ENCODE results near the gene GAREM2.

Gene GAREM2

DNA sequence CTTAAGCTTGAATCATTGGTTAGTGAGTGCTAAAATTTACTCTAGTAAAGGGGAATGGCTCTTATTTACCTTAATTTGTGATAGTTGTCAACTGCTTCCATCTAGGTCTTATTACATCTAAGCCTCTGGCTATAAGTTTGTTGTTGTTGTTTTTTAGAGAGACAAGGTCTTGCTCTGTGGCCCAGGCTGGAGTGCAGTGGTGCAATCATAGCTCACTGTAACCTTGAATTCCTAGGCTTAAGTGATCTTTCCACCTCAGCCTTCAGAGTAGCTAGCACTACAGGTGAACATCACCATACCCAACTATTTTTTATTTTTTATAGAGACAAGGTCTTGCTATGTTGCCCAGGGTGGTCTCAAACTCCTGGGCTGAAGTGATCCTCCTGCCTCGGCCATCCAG lies 65.0 kb downstream of the GAREM2 start:
- DNase-seq (ENCODE audit: low read depth), result no peak

DNA sequence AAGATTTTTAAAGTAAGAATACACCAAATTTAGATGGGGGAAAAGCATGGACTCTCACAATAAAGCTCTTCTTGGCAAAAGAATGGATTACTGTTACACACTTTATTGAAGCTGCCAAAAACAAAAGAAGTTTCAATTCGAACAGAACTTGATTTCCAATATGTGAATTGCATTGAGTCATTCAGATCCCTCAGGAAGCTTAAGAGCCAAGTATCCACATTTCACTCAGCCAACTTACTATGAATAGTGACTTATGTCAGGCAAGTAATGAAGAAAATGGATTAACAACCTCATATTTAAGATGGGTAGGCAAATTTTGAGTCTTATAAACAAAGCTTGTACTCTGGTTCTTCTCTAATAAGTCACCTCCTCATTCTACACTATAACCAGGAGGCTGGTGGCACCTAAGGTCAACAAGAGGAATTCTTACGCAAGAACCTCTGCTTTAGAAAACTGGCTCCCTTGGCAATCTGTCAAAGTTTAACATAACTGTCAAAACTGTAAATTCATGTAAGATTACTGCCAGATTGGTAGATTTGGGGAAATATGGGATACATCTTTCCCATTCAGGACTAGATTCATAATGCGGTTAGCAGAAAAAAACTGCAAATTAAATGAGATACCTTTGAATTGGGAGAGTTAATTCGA lies 65.5 kb downstream of the GAREM2 start:
- DNase-seq (ENCODE audit: low read depth), result peak; percentile 31

Measured in amniotic epithelial cell (primary cell).